Aorta (tissue), 5 donors: ENCODE data around the gene ADPRS. TPM values are rescaled to one million over a fixed set of nuclear protein-coding genes. Genes with fewer than 3 reads are reported as not detected.
A peak's percentile ranks its signal among the peaks of the same experiment; 100 is the strongest.

Source experiments
- ATAC-seq: fragments of 200-7000 bp; cut with Tn5 transposase; one replicate; pipeline ENCODE4 v1.9.1; 2022; ENCODE audit warnings: moderate library complexity; ENCODE audit not compliant: low FRiP score
- DNase-seq, 2 donors: peaks; one replicate each; pipeline ENCODE4 v3.0.0-alpha.2; 2020
- H3K27ac ChIP-seq, 2 donors: one replicate each; pipeline ENCODE4 v1.5.1; 2013; ENCODE audit warnings: low read length in 2 of 2, mild to moderate bottlenecking in 2 of 2, moderate library complexity in 2 of 2, control low read depth in 1 of 2, inconsistent platforms in 1 of 2, low read depth in 1 of 2
- H3K27me3 ChIP-seq, 2 donors: one replicate each; pipeline ENCODE4 v1.6.1; 2013; ENCODE audit warnings: control low read depth in 1 of 2, low read length in 1 of 2, mild to moderate bottlenecking in 1 of 2, moderate library complexity in 1 of 2; ENCODE audit not compliant: insufficient read depth in 2 of 2, control insufficient read depth in 1 of 2
- H3K36me3 ChIP-seq, 2 donors: one replicate each; pipeline ENCODE4 v1.6.1; 2013; ENCODE audit warnings: control low read depth in 1 of 2, low read length in 1 of 2, mild to moderate bottlenecking in 1 of 2; ENCODE audit not compliant: insufficient read depth in 2 of 2, control insufficient read depth in 1 of 2
- H3K4me1 ChIP-seq, 2 donors: one replicate each; pipeline ENCODE4 v1.6.1; 2013; ENCODE audit warnings: low read length in 2 of 2, control low read depth in 1 of 2, mild to moderate bottlenecking in 1 of 2, moderate library complexity in 1 of 2; ENCODE audit not compliant: insufficient read depth in 2 of 2, control insufficient read depth in 1 of 2
- H3K4me3 ChIP-seq, 2 donors: one replicate each; pipeline ENCODE4 v1.5.1; 2013; ENCODE audit warnings: low read length in 2 of 2, control low read depth in 1 of 2, mild to moderate bottlenecking in 1 of 2
- H3K9me3 ChIP-seq: one replicate; pipeline ENCODE4 v1.6.1; 2013; ENCODE audit warnings: mild to moderate bottlenecking, low read length; ENCODE audit not compliant: control insufficient read depth
- WGBS, 2 donors: extraction: QIAGEN DNeasy Blood & Tissue Kit; methylation state at CpG; one replicate each; pipeline ENCODE4 v1.1.7; 2013; 5-methylcytosine and 5-hydroxymethylcytosine counted together
- intact Hi-C, 2 donors: fragments of 100-400 bp; cut with DNase I; formaldehyde crosslinking; loops; one replicate each; pipeline versions ENCODE4 v1.14.2 to v1.15.0; 2022
- polyA plus RNA-seq, 2 donors: library from polyadenylated mRNA; stranded (reverse); fragments of 200-250 nt; gene quantifications; one replicate each; pipeline ENCODE4 v1.2.3, GENCODE V29; 2013
- total RNA-seq, 2 donors: library from RNA; stranded (reverse); fragmentation: NEBNext Ultra II Directional; extraction: Animal tissue kit (Norgen Biotek cat#: 25700); gene quantifications; one replicate each; pipeline ENCODE4 v1.2.1, GENCODE V29; 2021
- donor health status: healthy with polysubstance abuse.
- donor health status: Bipolar disorder and iron deficiency.
- donor health status: DM: no; HTN: no; CAD: no.
- donor health status: DM: no; HTN: no; CAD: no.
- donor health status: DM: yes; HTN: yes; CAD: no.

Gene ADPRS
- total and polyA plus RNA-seq, 4 donors, result 12.9 to 21.2 (median 18.1) TPM

- WGBS, 2 donors, result 41 to 48% methylated on average over 4 of the region's 4 CpGs
- no peak for DNase-seq
These were observed 11.6 kb upstream of the ADPRS start for GRCh38 chr1:36076979-36077573.

GRCh38 chr1:36080236-36080635, 8.5 kb upstream of the ADPRS start:
- Histone ChIP-seq H3K9me3 (no peaks in the 10 kb centered on the region), H3K27ac (no peak overlapping the region), H3K4me3 (no peak overlapping the region), H3K36me3 (no peaks in the 10 kb centered on the region), H3K27me3 (no peaks in the 10 kb centered on the region), H3K4me1 (no peaks in the 10 kb centered on the region)
- 53 to 58% methylated on average over 3 of the region's 3 CpGs for WGBS, 2 donors
- DNase-seq, result no peak
- no peak for ATAC-seq
- intact Hi-C loops, result no loop called here

More at GRCh38 chr1:36076979-36077573, 11.6 kb upstream of the ADPRS start:
- no peaks in the 10 kb centered on the region for H3K9me3 ChIP-seq
- no peak for ATAC-seq
- H3K36me3 ChIP-seq, result no peaks in the 10 kb centered on the region
- H3K27ac ChIP-seq, result no peak overlapping the region
- no peaks in the 10 kb centered on the region for H3K27me3 ChIP-seq
- intact Hi-C loops, result no loop called here
- H3K4me3 ChIP-seq, result no peak overlapping the region
- H3K4me1 ChIP-seq, result no peaks in the 10 kb centered on the region

- no peak for DNase-seq
- Histone ChIP-seq H3K4me3 (no peak overlapping the region), H3K36me3 (no peaks in the 10 kb centered on the region), H3K27ac (no peak overlapping the region), H3K4me1 (no peaks in the 10 kb centered on the region), H3K27me3 (no peaks in the 10 kb centered on the region), H3K9me3 (no peaks in the 10 kb centered on the region)
- intact Hi-C loops, result no loop called here
- WGBS, 2 donors, result 79 to 80% methylated on average over 6 of the region's 6 CpGs
- no peak for ATAC-seq
These were observed 7.9 kb upstream of the ADPRS start for GRCh38 chr1:36080801-36081200.

GRCh38 chr1:36081926-36082485, 6.7 kb upstream of the ADPRS start:
- peak in 1 of 2 donors; percentile 23 for DNase-seq
- 63 to 66% methylated on average over 3 of the region's 3 CpGs for WGBS, 2 donors
- Histone ChIP-seq H3K27me3 (no peaks in the 10 kb centered on the region), H3K9me3 (no peaks in the 10 kb centered on the region), H3K4me1 (no peaks in the 10 kb centered on the region), H3K4me3 (no peak overlapping the region), H3K36me3 (no peaks in the 10 kb centered on the region), H3K27ac (no peak overlapping the region)
- intact Hi-C loops, result no loop called here
- ATAC-seq, result no peak

GRCh38 chr1:36083219-36083618, 5.5 kb upstream of the ADPRS start:
- DNase-seq (peak in 1 of 2 donors; percentile 38), ATAC-seq (no peak)
- no peaks in the 10 kb centered on the region for H3K4me1 ChIP-seq
- no peaks in the 10 kb centered on the region for H3K36me3 ChIP-seq
- H3K4me3 ChIP-seq, result no peak overlapping the region
- intact Hi-C loops, result no loop called here
- no peak overlapping the region for H3K27ac ChIP-seq
- no peaks in the 10 kb centered on the region for H3K27me3 ChIP-seq
- 87 to 90% methylated on average over 13 of the region's 13 CpGs for WGBS, 2 donors
- no peaks in the 10 kb centered on the region for H3K9me3 ChIP-seq

- 14 to 16% methylated on average over 47 to 59 of the region's 59 CpGs for WGBS, 2 donors
- Histone ChIP-seq H3K36me3 (no peaks in the 10 kb centered on the region), H3K9me3 (no peaks in the 10 kb centered on the region), H3K4me1 (no peaks in the 10 kb centered on the region), H3K27me3 (no peaks in the 10 kb centered on the region), H3K4me3 (peak within 1 kb of the TSS in 1 of 2 donors; percentile 35), H3K27ac (no peak within 1 kb of the TSS)
- DNase-seq (peak in 1 of 2 donors; percentile 82), ATAC-seq (no peak)
- intact Hi-C loops, result no loop called here
These were observed 4.8 kb upstream of the ADPRS start, which contains the start of gene TEKT2 for GRCh38 chr1:36083635-36084496. TEKT2 (plus strand) TSS chr1:36084094; CDS start chr1:36084922, 828 bp downstream.

GRCh38 chr1:36084497-36085115, 4.1 kb upstream of the ADPRS start:
- WGBS, 2 donors, result 35 to 43% methylated on average over 19 of the region's 19 CpGs
- no peaks in the 10 kb centered on the region for H3K27me3 ChIP-seq
- ATAC-seq (no peak), DNase-seq (peak in 1 of 2 donors; percentile 65)
- H3K27ac ChIP-seq, result no peak overlapping the region
- H3K4me1 ChIP-seq, result no peaks in the 10 kb centered on the region
- peak overlapping the region in 1 of 2 donors; percentile 35 for H3K4me3 ChIP-seq
- H3K9me3 ChIP-seq, result no peaks in the 10 kb centered on the region
- H3K36me3 ChIP-seq, result no peaks in the 10 kb centered on the region
- intact Hi-C loops, result loop anchor here in 1 of 2 donors (5.0 kb wide), 1 partner anchor 152 kb away; the partner anchor contains the start of gene AGO3

- H3K9me3 ChIP-seq, result no peaks in the 10 kb centered on the region
- intact Hi-C loops, result loop anchor here in 1 of 2 donors (5.0 kb wide), 1 partner anchor 153 kb away; the partner anchor contains the start of gene AGO3
- no peak overlapping the region for H3K4me3 ChIP-seq
- no peak overlapping the region for H3K27ac ChIP-seq
- no peaks in the 10 kb centered on the region for H3K4me1 ChIP-seq
- H3K27me3 ChIP-seq, result no peaks in the 10 kb centered on the region
- ATAC-seq, result no peak
- WGBS, 2 donors, result 85 to 87% methylated on average over 9 of the region's 9 CpGs
- DNase-seq, result peak in 1 of 2 donors; percentile 24
- H3K36me3 ChIP-seq, result no peaks in the 10 kb centered on the region
These were observed 3.6 kb upstream of the ADPRS start for GRCh38 chr1:36085126-36085525.
